Measurements from ENCODE around the gene PPP1R12A.

Gene PPP1R12A

GRCh38 chr12:79778802-79779448 is 156.0 kb downstream of the PPP1R12A start:
- no peak overlapping the region for H3K27ac ChIP-seq (ENCODE audit: low read depth in 2 of 2, low read length in 2 of 2)
- H3K27me3 ChIP-seq (ENCODE audit: control insufficient read depth in 2 of 2, insufficient read depth in 2 of 2, low read length in 2 of 2): no peaks in the 10 kb centered on the region
- peaks cover 21 to 26% of the 10 kb centered on the region in 2 donors for H3K36me3 ChIP-seq (ENCODE audit: control insufficient read depth in 2 of 2, insufficient read depth in 2 of 2, low read length in 2 of 2)
- no peak overlapping the region for H3K9ac ChIP-seq (ENCODE audit: low read depth in 1 of 2, low read length in 2 of 2)
- no peaks in the 10 kb centered on the region for H3K4me1 ChIP-seq (ENCODE audit: control insufficient read depth in 2 of 2, insufficient read depth in 2 of 2, low read length in 2 of 2)
- H3K4me3 ChIP-seq (ENCODE audit: low read length in 2 of 2): no peak overlapping the region
- no peaks in the 10 kb centered on the region for H3K9me3 ChIP-seq (ENCODE audit: control insufficient read depth in 2 of 2, low read length in 2 of 2)

GRCh38 chr12:79776111-79776510 is 158.8 kb downstream of the PPP1R12A start:
- H3K9ac ChIP-seq (ENCODE audit: low read depth in 1 of 2, low read length in 2 of 2): no peak overlapping the region
- H3K9me3 ChIP-seq (ENCODE audit: control insufficient read depth in 2 of 2, low read length in 2 of 2): no peaks in the 10 kb centered on the region
- H3K27me3 ChIP-seq (ENCODE audit: control insufficient read depth in 2 of 2, insufficient read depth in 2 of 2, low read length in 2 of 2): no peaks in the 10 kb centered on the region
- peaks cover 18 to 21% of the 10 kb centered on the region in 2 donors for H3K36me3 ChIP-seq (ENCODE audit: control insufficient read depth in 2 of 2, insufficient read depth in 2 of 2, low read length in 2 of 2)
- H3K4me3 ChIP-seq (ENCODE audit: low read length in 2 of 2): no peak overlapping the region
- no peak overlapping the region for H3K27ac ChIP-seq (ENCODE audit: low read depth in 2 of 2, low read length in 2 of 2)
- no peaks in the 10 kb centered on the region for H3K4me1 ChIP-seq (ENCODE audit: control insufficient read depth in 2 of 2, insufficient read depth in 2 of 2, low read length in 2 of 2)

GRCh38 chr12:79775355-79776027 is 159.4 kb downstream of the PPP1R12A start:
- Histone ChIP-seq H3K9me3 (ENCODE audit: control insufficient read depth in 2 of 2, low read length in 2 of 2) (no peaks in the 10 kb centered on the region), H3K27me3 (ENCODE audit: control insufficient read depth in 2 of 2, insufficient read depth in 2 of 2, low read length in 2 of 2) (no peaks in the 10 kb centered on the region), H3K27ac (ENCODE audit: low read depth in 2 of 2, low read length in 2 of 2) (no peak overlapping the region), H3K4me1 (ENCODE audit: control insufficient read depth in 2 of 2, insufficient read depth in 2 of 2, low read length in 2 of 2) (no peaks in the 10 kb centered on the region), H3K9ac (ENCODE audit: low read depth in 1 of 2, low read length in 2 of 2) (no peak overlapping the region), H3K4me3 (ENCODE audit: low read length in 2 of 2) (no peak overlapping the region), H3K36me3 (ENCODE audit: control insufficient read depth in 2 of 2, insufficient read depth in 2 of 2, low read length in 2 of 2) (peaks cover 18 to 21% of the 10 kb centered on the region in 2 donors)

- no peak overlapping the region for H3K4me3 ChIP-seq (ENCODE audit: low read length in 2 of 2)
- H3K4me1 ChIP-seq (ENCODE audit: control insufficient read depth in 2 of 2, insufficient read depth in 2 of 2, low read length in 2 of 2): no peaks in the 10 kb centered on the region
- no peak overlapping the region for H3K27ac ChIP-seq (ENCODE audit: low read depth in 2 of 2, low read length in 2 of 2)
- H3K27me3 ChIP-seq (ENCODE audit: control insufficient read depth in 2 of 2, insufficient read depth in 2 of 2, low read length in 2 of 2): no peaks in the 10 kb centered on the region
- peaks cover 7 to 9% of the 10 kb centered on the region in 2 donors for H3K36me3 ChIP-seq (ENCODE audit: control insufficient read depth in 2 of 2, insufficient read depth in 2 of 2, low read length in 2 of 2)
- H3K9me3 ChIP-seq (ENCODE audit: control insufficient read depth in 2 of 2, low read length in 2 of 2): no peaks in the 10 kb centered on the region
- H3K9ac ChIP-seq (ENCODE audit: low read depth in 1 of 2, low read length in 2 of 2): no peak overlapping the region
These were observed 161.0 kb downstream of the PPP1R12A start for GRCh38 chr12:79773896-79774295.

GRCh38 chr12:79769860-79770485 is 164.9 kb downstream of the PPP1R12A start:
- peaks cover under 1 to 6% of the 10 kb centered on the region in 2 donors for H3K36me3 ChIP-seq (ENCODE audit: control insufficient read depth in 2 of 2, insufficient read depth in 2 of 2, low read length in 2 of 2)
- H3K9ac ChIP-seq (ENCODE audit: low read depth in 1 of 2, low read length in 2 of 2): no peak overlapping the region
- no peaks in the 10 kb centered on the region for H3K27me3 ChIP-seq (ENCODE audit: control insufficient read depth in 2 of 2, insufficient read depth in 2 of 2, low read length in 2 of 2)
- H3K9me3 ChIP-seq (ENCODE audit: control insufficient read depth in 2 of 2, low read length in 2 of 2): no peaks in the 10 kb centered on the region
- no peaks in the 10 kb centered on the region for H3K4me1 ChIP-seq (ENCODE audit: control insufficient read depth in 2 of 2, insufficient read depth in 2 of 2, low read length in 2 of 2)
- no peak overlapping the region for H3K4me3 ChIP-seq (ENCODE audit: low read length in 2 of 2)
- no peak overlapping the region for H3K27ac ChIP-seq (ENCODE audit: low read depth in 2 of 2, low read length in 2 of 2)

GRCh38 chr12:79769189-79769859 is 165.6 kb downstream of the PPP1R12A start:
- Histone ChIP-seq H3K27ac (ENCODE audit: low read depth in 2 of 2, low read length in 2 of 2) (no peak overlapping the region), H3K4me3 (ENCODE audit: low read length in 2 of 2) (no peak overlapping the region), H3K9me3 (ENCODE audit: control insufficient read depth in 2 of 2, low read length in 2 of 2) (no peaks in the 10 kb centered on the region), H3K27me3 (ENCODE audit: control insufficient read depth in 2 of 2, insufficient read depth in 2 of 2, low read length in 2 of 2) (no peaks in the 10 kb centered on the region), H3K4me1 (ENCODE audit: control insufficient read depth in 2 of 2, insufficient read depth in 2 of 2, low read length in 2 of 2) (no peaks in the 10 kb centered on the region), H3K9ac (ENCODE audit: low read depth in 1 of 2, low read length in 2 of 2) (no peak overlapping the region), H3K36me3 (ENCODE audit: control insufficient read depth in 2 of 2, insufficient read depth in 2 of 2, low read length in 2 of 2) (no peaks in the 10 kb centered on the region)

GRCh38 chr12:79766705-79767464 is 168.0 kb downstream of the PPP1R12A start:
- no peak overlapping the region for H3K4me3 ChIP-seq (ENCODE audit: low read length in 2 of 2)

GRCh38 chr12:79765157-79765556 is 169.7 kb downstream of the PPP1R12A start:
- Histone ChIP-seq H3K36me3 (ENCODE audit: control insufficient read depth in 2 of 2, insufficient read depth in 2 of 2, low read length in 2 of 2) (no peaks in the 10 kb centered on the region), H3K4me3 (ENCODE audit: low read length in 2 of 2) (no peak overlapping the region), H3K4me1 (ENCODE audit: control insufficient read depth in 2 of 2, insufficient read depth in 2 of 2, low read length in 2 of 2) (no peaks in the 10 kb centered on the region), H3K27me3 (ENCODE audit: control insufficient read depth in 2 of 2, insufficient read depth in 2 of 2, low read length in 2 of 2) (no peaks in the 10 kb centered on the region), H3K27ac (ENCODE audit: low read depth in 2 of 2, low read length in 2 of 2) (no peak overlapping the region), H3K9ac (ENCODE audit: low read depth in 1 of 2, low read length in 2 of 2) (no peak overlapping the region), H3K9me3 (ENCODE audit: control insufficient read depth in 2 of 2, low read length in 2 of 2) (no peaks in the 10 kb centered on the region)

More at GRCh38 chr12:79766705-79767464, 168.0 kb downstream of the PPP1R12A start:
- Histone ChIP-seq H3K9ac (ENCODE audit: low read depth in 1 of 2, low read length in 2 of 2) (no peak overlapping the region), H3K27ac (ENCODE audit: low read depth in 2 of 2, low read length in 2 of 2) (no peak overlapping the region), H3K4me1 (ENCODE audit: control insufficient read depth in 2 of 2, insufficient read depth in 2 of 2, low read length in 2 of 2) (no peaks in the 10 kb centered on the region), H3K27me3 (ENCODE audit: control insufficient read depth in 2 of 2, insufficient read depth in 2 of 2, low read length in 2 of 2) (no peaks in the 10 kb centered on the region), H3K36me3 (ENCODE audit: control insufficient read depth in 2 of 2, insufficient read depth in 2 of 2, low read length in 2 of 2) (no peaks in the 10 kb centered on the region), H3K9me3 (ENCODE audit: control insufficient read depth in 2 of 2, low read length in 2 of 2) (no peaks in the 10 kb centered on the region)

- Histone ChIP-seq H3K27ac (ENCODE audit: low read depth in 2 of 2, low read length in 2 of 2) (no peak overlapping the region), H3K9me3 (ENCODE audit: control insufficient read depth in 2 of 2, low read length in 2 of 2) (no peaks in the 10 kb centered on the region), H3K4me3 (ENCODE audit: low read length in 2 of 2) (no peak overlapping the region), H3K9ac (ENCODE audit: low read depth in 1 of 2, low read length in 2 of 2) (no peak overlapping the region), H3K27me3 (ENCODE audit: control insufficient read depth in 2 of 2, insufficient read depth in 2 of 2, low read length in 2 of 2) (no peaks in the 10 kb centered on the region), H3K4me1 (ENCODE audit: control insufficient read depth in 2 of 2, insufficient read depth in 2 of 2, low read length in 2 of 2) (no peaks in the 10 kb centered on the region), H3K36me3 (ENCODE audit: control insufficient read depth in 2 of 2, insufficient read depth in 2 of 2, low read length in 2 of 2) (no peaks in the 10 kb centered on the region)
These were observed 170.3 kb downstream of the PPP1R12A start for GRCh38 chr12:79764641-79765040.

All from mucosa of rectum (tissue), 2 donors.